ENCODE results near the gene VWC2L.

The VWC2L gene

GRCh38 chr2:214604861-214605260, 194.0 kb downstream of the VWC2L start:
- DNase-seq: no peak

- no peak for DNase-seq
These were observed 196.2 kb downstream of the VWC2L start for GRCh38 chr2:214607051-214607450.

- no peak for DNase-seq
These were observed 200.2 kb downstream of the VWC2L start for GRCh38 chr2:214611015-214611414.

- no peak for DNase-seq
These were observed 213.4 kb downstream of the VWC2L start for GRCh38 chr2:214624166-214624760.

GRCh38 chr2:214628091-214628490, 217.2 kb downstream of the VWC2L start:
- DNase-seq: no peak

Measured in NCI-H748 treated with DMSO at 0.1 percent for 48 hours (cell line).